Upper lobe of right lung (tissue), 1 donor: ENCODE data around the gene CCNI. TPM values are rescaled to one million over a fixed set of nuclear protein-coding genes. Genes with fewer than 3 reads are reported as not detected.
A peak's percentile ranks its signal among the peaks of the same experiment; 100 is the strongest.

Experiments
- ATAC-seq: fragments of 200-7000 bp; cut with Tn5 transposase; one replicate; pipeline ENCODE4 v1.9.1; 2020; ENCODE audit warnings: mild to moderate bottlenecking, moderate library complexity
- DNase-seq: peaks from one replicate; pipeline ENCODE4 v3.0.0-alpha.2; 2020
- H3K27ac ChIP-seq: fragments of 200-600 bp; one replicate; pipeline ENCODE4 v1.8.0; 2022
- H3K27me3 ChIP-seq: fragments of 200-600 bp; one replicate; pipeline ENCODE4 v1.8.0; 2022; ENCODE audit warnings: mild to moderate bottlenecking
- H3K36me3 ChIP-seq: fragments of 200-600 bp; one replicate; pipeline ENCODE4 v1.8.0; 2022
- H3K4me1 ChIP-seq: fragments of 200-600 bp; one replicate; pipeline ENCODE4 v1.8.0; 2022
- H3K4me3 ChIP-seq: fragments of 200-600 bp; one replicate; pipeline ENCODE4 v1.8.0; 2022; ENCODE audit warnings: mild to moderate bottlenecking
- H3K9me3 ChIP-seq: fragments of 200-600 bp; one replicate; pipeline ENCODE4 v1.8.0; 2022
- intact Hi-C: fragments of 100-400 bp; cut with DNase I; formaldehyde crosslinking; loops from one replicate; pipeline ENCODE4 v1.11.0; 2022
- total RNA-seq: library from RNA; stranded (reverse); fragmentation: NEBNext Ultra II Directional; extraction: Animal tissue kit (Norgen Biotek cat#: 25700); gene quantifications from one replicate; pipeline ENCODE4 v1.2.1, GENCODE V29; 2021
- TF ChIP-seq, protein P1 (sequence below): fragments of 200-600 bp; IDR thresholded peaks from one replicate; pipeline ENCODE4 v1.8.0; 2022; ENCODE audit warnings: antibody characterized with exemption
- donor health status: DM: no; HTN: yes; CAD: no; lungs with severe emphysema.

CCNI gene
- total RNA-seq, 1 donor from 2014 or later, result 319 TPM

GRCh38 chr4:77104388-77104787, 28.6 kb upstream of the CCNI start:
- Histone ChIP-seq H3K9me3 (no peaks in the 10 kb centered on the region), H3K27ac (peak overlapping the region; percentile 12), H3K27me3 (no peaks in the 10 kb centered on the region), H3K36me3 (no peaks in the 10 kb centered on the region), H3K4me1 (peaks cover 6% of the 10 kb centered on the region), H3K4me3 (no peak overlapping the region)
- TF ChIP-seq, protein P1, sequence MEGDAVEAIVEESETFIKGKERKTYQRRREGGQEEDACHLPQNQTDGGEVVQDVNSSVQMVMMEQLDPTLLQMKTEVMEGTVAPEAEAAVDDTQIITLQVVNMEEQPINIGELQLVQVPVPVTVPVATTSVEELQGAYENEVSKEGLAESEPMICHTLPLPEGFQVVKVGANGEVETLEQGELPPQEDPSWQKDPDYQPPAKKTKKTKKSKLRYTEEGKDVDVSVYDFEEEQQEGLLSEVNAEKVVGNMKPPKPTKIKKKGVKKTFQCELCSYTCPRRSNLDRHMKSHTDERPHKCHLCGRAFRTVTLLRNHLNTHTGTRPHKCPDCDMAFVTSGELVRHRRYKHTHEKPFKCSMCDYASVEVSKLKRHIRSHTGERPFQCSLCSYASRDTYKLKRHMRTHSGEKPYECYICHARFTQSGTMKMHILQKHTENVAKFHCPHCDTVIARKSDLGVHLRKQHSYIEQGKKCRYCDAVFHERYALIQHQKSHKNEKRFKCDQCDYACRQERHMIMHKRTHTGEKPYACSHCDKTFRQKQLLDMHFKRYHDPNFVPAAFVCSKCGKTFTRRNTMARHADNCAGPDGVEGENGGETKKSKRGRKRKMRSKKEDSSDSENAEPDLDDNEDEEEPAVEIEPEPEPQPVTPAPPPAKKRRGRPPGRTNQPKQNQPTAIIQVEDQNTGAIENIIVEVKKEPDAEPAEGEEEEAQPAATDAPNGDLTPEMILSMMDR, result no peak
- ATAC-seq, result no peak
- intact Hi-C loops, result no loop called here
- DNase-seq, result no peak

DNA sequence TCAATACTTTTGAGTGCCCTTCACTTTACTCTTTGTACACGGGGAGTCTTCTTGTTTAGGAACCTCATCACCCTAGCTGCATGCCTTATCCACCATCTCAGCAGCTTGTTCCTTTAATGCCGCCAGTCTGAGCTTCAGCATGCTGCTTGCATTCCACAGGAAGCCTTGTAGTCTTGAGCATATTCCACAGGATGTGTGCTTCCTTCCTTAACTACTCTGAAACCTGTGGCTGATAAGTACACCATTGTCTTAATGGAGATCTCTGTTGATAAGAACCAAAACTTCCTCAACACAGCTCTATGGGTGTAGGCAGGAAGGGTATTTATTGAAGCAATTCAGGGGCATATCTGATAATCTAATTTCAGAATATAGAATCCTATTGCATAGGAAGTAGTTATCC, 24.4 kb upstream of the CCNI start:
- TF ChIP-seq, protein P1, result no peak
- ATAC-seq (peak; percentile 36), DNase-seq (no peak)
- intact Hi-C loops, result no loop called here
- no peak overlapping the region for H3K4me3 ChIP-seq
- peaks cover 5% of the 10 kb centered on the region for H3K4me1 ChIP-seq
- H3K27me3 ChIP-seq, result no peaks in the 10 kb centered on the region
- H3K36me3 ChIP-seq, result no peaks in the 10 kb centered on the region
- H3K9me3 ChIP-seq, result no peaks in the 10 kb centered on the region
- no peak overlapping the region for H3K27ac ChIP-seq

GRCh38 chr4:77097611-77098010, 21.8 kb upstream of the CCNI start:
- H3K4me3 ChIP-seq, result no peak overlapping the region
- no peaks in the 10 kb centered on the region for H3K27me3 ChIP-seq
- DNase-seq (no peak), ATAC-seq (no peak)
- no peaks in the 10 kb centered on the region for H3K9me3 ChIP-seq
- H3K4me1 ChIP-seq, result peaks cover 6% of the 10 kb centered on the region
- no peak overlapping the region for H3K27ac ChIP-seq
- intact Hi-C loops, result no loop called here
- H3K36me3 ChIP-seq, result no peaks in the 10 kb centered on the region
- TF ChIP-seq, protein P1, result no peak

GRCh38 chr4:77095101-77095821, 19.5 kb upstream of the CCNI start:
- H3K9me3 ChIP-seq, result no peaks in the 10 kb centered on the region
- H3K27me3 ChIP-seq, result no peaks in the 10 kb centered on the region
- no peak overlapping the region for H3K27ac ChIP-seq
- no peaks in the 10 kb centered on the region for H3K36me3 ChIP-seq
- TF ChIP-seq, protein P1, result peak; percentile 91
- intact Hi-C loops, result no loop called here
- peak; percentile 83 for DNase-seq
- H3K4me3 ChIP-seq, result no peak overlapping the region
- peak; percentile 97 for ATAC-seq
- peaks cover 6% of the 10 kb centered on the region for H3K4me1 ChIP-seq

DNA sequence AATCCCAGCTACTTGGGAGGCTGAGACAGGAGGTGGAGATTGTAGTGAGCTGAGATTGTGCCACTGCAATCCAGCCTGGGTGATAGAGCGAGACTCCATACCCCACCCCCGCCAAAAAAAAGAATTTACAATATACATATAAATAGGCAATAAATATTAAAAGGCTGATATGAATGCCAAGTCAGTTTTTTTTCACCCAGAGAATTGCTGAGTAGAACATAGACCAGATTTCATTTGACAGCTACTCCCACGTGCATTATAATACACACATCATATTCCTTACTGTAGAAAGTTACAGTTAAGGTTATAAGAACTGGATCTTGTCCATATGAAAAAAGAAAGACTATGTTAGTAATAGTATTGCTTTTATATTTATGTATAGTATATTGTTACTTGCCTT, 18.7 kb upstream of the CCNI start:
- intact Hi-C loops, result no loop called here

More for the DNA sequence above, 18.7 kb upstream of the CCNI start:
- Histone ChIP-seq H3K9me3 (no peaks in the 10 kb centered on the region), H3K36me3 (no peaks in the 10 kb centered on the region), H3K27ac (no peak overlapping the region), H3K4me3 (no peak overlapping the region), H3K4me1 (peaks cover 6% of the 10 kb centered on the region), H3K27me3 (no peaks in the 10 kb centered on the region)
- TF ChIP-seq, protein P1, result no peak
- ATAC-seq, result no peak
- no peak for DNase-seq
